ENCODE data around the gene DTNB. TPM values are rescaled to one million over a fixed set of nuclear protein-coding genes. Genes with fewer than 3 reads are reported as not detected.
A peak's percentile ranks its signal among the peaks of the same experiment; 100 is the strongest.

The DTNB gene
- total RNA-seq, 1 donor from 2014 or later, result 17.9 TPM

GRCh38 chr2:25400576-25401216 lies 272.7 kb downstream of the DTNB start:
- DNase-seq (ENCODE audit: extremely low spot score in 2 of 2), result no peak
- intact Hi-C loops (cut with DNase I), result no loop called here
- H3K27ac ChIP-seq, result no peak overlapping the region

GRCh38 chr2:25400169-25400568 lies 273.2 kb downstream of the DTNB start:
- no peak overlapping the region for H3K27ac ChIP-seq
- intact Hi-C loops (cut with DNase I), result no loop called here
- H3K4me3 ChIP-seq, result no peak overlapping the region
- H3K9me3 ChIP-seq, result no peaks in the 10 kb centered on the region
- DNase-seq (ENCODE audit: extremely low spot score in 2 of 2), result peak in 1 of 2 donors; percentile 44
- no peak for TF ChIP-seq POLR2A (IDR thresholded peaks at IDR 0.05)
- TF ChIP-seq CTCF (IDR thresholded peaks at IDR 0.05), result no peak
- no peak for TF ChIP-seq POLR2AphosphoS5 (IDR thresholded peaks at IDR 0.05; ENCODE audit: insufficient read depth in 1 of 2, low read depth in 1 of 2)
- H3K36me3 ChIP-seq, result no peaks in the 10 kb centered on the region
- no peaks in the 10 kb centered on the region for H3K27me3 ChIP-seq
- H3K4me1 ChIP-seq, result no peaks in the 10 kb centered on the region

More at GRCh38 chr2:25400576-25401216, 272.7 kb downstream of the DTNB start:
- H3K27me3 ChIP-seq, result no peaks in the 10 kb centered on the region
- no peaks in the 10 kb centered on the region for H3K4me1 ChIP-seq
- no peak overlapping the region for H3K4me3 ChIP-seq
- H3K9me3 ChIP-seq, result no peaks in the 10 kb centered on the region
- TF ChIP-seq POLR2AphosphoS5 (IDR thresholded peaks at IDR 0.05; ENCODE audit: insufficient read depth in 1 of 2, low read depth in 1 of 2) (no peak), POLR2A (IDR thresholded peaks at IDR 0.05) (no peak), CTCF (IDR thresholded peaks at IDR 0.05) (no peak)
- H3K36me3 ChIP-seq, result no peaks in the 10 kb centered on the region

- intact Hi-C loops (cut with DNase I), result no loop called here
- no peak for TF ChIP-seq POLR2A (IDR thresholded peaks at IDR 0.05)
- TF ChIP-seq POLR2AphosphoS5 (IDR thresholded peaks at IDR 0.05; ENCODE audit: insufficient read depth in 1 of 2, low read depth in 1 of 2), result no peak
- TF ChIP-seq CTCF (IDR thresholded peaks at IDR 0.05), result no peak
- Histone ChIP-seq H3K27me3 (no peaks in the 10 kb centered on the region), H3K4me1 (no peaks in the 10 kb centered on the region), H3K4me3 (no peak overlapping the region), H3K9me3 (no peaks in the 10 kb centered on the region), H3K27ac (no peak overlapping the region), H3K36me3 (no peaks in the 10 kb centered on the region)
- peak in 1 of 2 donors; percentile 60 for DNase-seq (ENCODE audit: extremely low spot score in 2 of 2)
Observed at GRCh38 chr2:25398534-25398933, 274.8 kb downstream of the DTNB start.

GRCh38 chr2:25397777-25398176 lies 275.6 kb downstream of the DTNB start:
- H3K27me3 ChIP-seq, result no peaks in the 10 kb centered on the region
- DNase-seq (ENCODE audit: extremely low spot score in 2 of 2), result no peak
- no peaks in the 10 kb centered on the region for H3K36me3 ChIP-seq
- intact Hi-C loops (cut with DNase I), result no loop called here
- no peak overlapping the region for H3K4me3 ChIP-seq
- H3K27ac ChIP-seq, result no peak overlapping the region
- TF ChIP-seq CTCF (IDR thresholded peaks at IDR 0.05), result no peak
- no peak for TF ChIP-seq POLR2A (IDR thresholded peaks at IDR 0.05)
- TF ChIP-seq POLR2AphosphoS5 (IDR thresholded peaks at IDR 0.05; ENCODE audit: insufficient read depth in 1 of 2, low read depth in 1 of 2), result no peak
- H3K4me1 ChIP-seq, result no peaks in the 10 kb centered on the region
- H3K9me3 ChIP-seq, result no peaks in the 10 kb centered on the region

- no peaks in the 10 kb centered on the region for H3K4me1 ChIP-seq
- H3K27me3 ChIP-seq, result no peaks in the 10 kb centered on the region
- DNase-seq (ENCODE audit: extremely low spot score in 2 of 2), result peak in 1 of 2 donors; percentile 62
- H3K4me3 ChIP-seq, result no peak overlapping the region
- no peak for TF ChIP-seq POLR2AphosphoS5 (IDR thresholded peaks at IDR 0.05; ENCODE audit: insufficient read depth in 1 of 2, low read depth in 1 of 2)
- TF ChIP-seq CTCF (IDR thresholded peaks at IDR 0.05), result no peak
- H3K9me3 ChIP-seq, result no peaks in the 10 kb centered on the region
- H3K36me3 ChIP-seq, result peaks cover 0 to 17% of the 10 kb centered on the region in 2 donors
- H3K27ac ChIP-seq, result no peak overlapping the region
- intact Hi-C loops (cut with DNase I), result no loop called here
Observed at GRCh38 chr2:25389161-25389560, 284.2 kb downstream of the DTNB start.

Measured in vagina (tissue), 2 donors.